A673 (cell line): ENCODE measurements around the gene LRSAM1.

Experiments
- EZH2 ChIP-seq: fragments of 200-600 bp; sonication (generic); IDR thresholded peaks from 2 replicates; pipeline ENCODE4 v1.6.1; 2017; ENCODE audit warnings: borderline replicate concordance, low read depth, mild to moderate bottlenecking, mixed read lengths, antibody characterized with exemption, low read length; ENCODE audit not compliant: poor library complexity, severe bottlenecking
- TF ChIP-seq, protein P1 (sequence below): fragments of 300-800, 200-600 bp; sonication (generic); conservative IDR thresholded peaks from 2 replicates; pipeline ENCODE4 v1.5.1; 2017; ENCODE audit warnings: low read depth, mild to moderate bottlenecking, antibody characterized with exemption, low read length, moderate library complexity, mixed read lengths

DNA sequence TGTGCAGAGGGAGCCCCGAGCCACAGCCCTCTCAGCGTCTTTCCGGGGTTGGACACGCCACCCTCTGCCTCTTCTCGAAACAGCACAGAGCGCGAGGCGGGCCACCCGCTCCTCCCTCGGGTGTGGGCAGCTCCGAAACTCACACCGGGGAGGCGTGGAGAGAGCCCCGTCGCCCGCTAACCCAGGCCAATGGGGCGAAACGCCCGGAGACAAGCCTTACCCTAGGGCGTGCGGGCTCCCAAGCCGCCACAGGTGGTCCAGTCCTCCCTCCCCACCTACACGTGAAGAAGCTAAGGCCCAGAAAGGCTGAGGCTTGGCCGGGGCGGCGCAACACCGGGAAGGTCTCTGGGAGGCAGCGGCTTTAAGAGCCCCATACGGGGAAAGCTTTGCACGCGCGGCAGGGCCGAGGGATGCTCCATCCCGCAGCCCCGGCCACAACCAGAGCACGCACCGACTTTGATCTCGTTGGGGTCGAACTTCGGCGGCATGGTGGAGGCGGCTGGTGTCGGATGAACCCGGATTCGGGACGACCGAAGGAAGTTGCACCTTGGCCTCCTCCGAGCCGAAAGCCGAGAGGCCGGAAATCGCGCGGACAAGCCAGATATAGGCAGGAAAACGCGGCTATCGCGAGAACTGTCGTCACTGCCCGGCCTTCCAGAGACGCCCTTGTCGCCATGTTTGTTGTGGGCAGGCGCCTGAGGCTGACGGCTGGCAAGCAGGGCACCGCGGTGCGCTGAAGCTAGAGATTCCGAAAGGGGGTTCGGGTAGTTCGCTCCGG, at the start of gene LRSAM1, which contains the start of gene RPL12:
- TF ChIP-seq, protein P1, sequence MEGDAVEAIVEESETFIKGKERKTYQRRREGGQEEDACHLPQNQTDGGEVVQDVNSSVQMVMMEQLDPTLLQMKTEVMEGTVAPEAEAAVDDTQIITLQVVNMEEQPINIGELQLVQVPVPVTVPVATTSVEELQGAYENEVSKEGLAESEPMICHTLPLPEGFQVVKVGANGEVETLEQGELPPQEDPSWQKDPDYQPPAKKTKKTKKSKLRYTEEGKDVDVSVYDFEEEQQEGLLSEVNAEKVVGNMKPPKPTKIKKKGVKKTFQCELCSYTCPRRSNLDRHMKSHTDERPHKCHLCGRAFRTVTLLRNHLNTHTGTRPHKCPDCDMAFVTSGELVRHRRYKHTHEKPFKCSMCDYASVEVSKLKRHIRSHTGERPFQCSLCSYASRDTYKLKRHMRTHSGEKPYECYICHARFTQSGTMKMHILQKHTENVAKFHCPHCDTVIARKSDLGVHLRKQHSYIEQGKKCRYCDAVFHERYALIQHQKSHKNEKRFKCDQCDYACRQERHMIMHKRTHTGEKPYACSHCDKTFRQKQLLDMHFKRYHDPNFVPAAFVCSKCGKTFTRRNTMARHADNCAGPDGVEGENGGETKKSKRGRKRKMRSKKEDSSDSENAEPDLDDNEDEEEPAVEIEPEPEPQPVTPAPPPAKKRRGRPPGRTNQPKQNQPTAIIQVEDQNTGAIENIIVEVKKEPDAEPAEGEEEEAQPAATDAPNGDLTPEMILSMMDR: no peak
- TF ChIP-seq EZH2: no peak
